ENCODE results near the gene FIGNL1.

- TF ChIP-seq CTCF (conservative IDR thresholded peaks at IDR 0.05 in 1 of 2, IDR thresholded peaks at IDR 0.05 in 1 of 2; ENCODE audit: extremely low read depth in 1 of 2, insufficient read depth in 1 of 2, low read depth in 1 of 2, low read length in 2 of 2) (no peak), EZH2 (IDR thresholded peaks at IDR 0.05; ENCODE audit: borderline replicate concordance, low read length) (no peak)
These were observed 25.2 kb upstream of the FIGNL1 start for GRCh38 chr7:50475340-50475739.
